ACHN (cell line): ENCODE measurements around the gene CD63.

Source experiments
- DNase-seq: peaks from one replicate; pipeline ENCODE4 v3.0.0-alpha.2; 2015
- in situ Hi-C: cut with HindIII; loops from 2 replicates; pipeline ENCODE4 v1.10.0; 2017; ENCODE audit warnings: low sequenced_read_pairs, low pct_ligation_motif_present, low pct_unique_long_range_greater_than_20kb

Gene CD63

DNA sequence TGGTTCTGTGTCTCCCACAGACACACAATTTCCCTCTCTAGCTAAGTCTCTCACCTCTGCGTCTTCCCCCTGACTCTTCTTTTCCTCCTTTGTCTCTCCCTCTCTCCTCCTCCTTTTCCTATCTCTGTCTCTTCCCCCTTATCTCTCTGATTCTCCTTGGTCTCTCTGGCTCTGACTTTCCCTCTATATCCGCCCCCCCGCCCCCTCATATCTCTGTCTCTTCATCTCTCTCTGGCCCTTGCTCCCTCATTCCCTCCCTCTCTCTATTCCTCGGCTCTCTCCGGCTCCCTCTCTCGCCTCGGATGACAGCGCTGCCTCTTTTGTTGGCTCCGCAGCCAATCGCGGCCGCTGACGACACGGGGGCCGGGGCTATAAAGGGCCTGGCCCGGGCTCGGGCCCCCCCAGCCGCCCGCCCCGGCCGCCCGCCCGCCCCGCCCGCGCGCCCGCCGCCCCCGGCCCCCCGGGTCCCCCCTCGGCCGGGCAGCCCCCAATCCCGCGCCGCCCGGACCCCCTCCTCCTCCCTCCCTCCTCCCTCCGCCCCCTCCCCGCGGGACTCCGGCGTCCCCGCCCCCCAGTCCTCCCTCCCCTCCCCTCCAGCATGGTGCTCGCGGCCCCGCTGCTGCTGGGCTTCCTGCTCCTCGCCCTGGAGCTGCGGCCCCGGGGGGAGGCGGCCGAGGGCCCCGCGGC, 14.1 kb upstream of the CD63 start, which contains the start of gene GDF11:
Gene GDF11, plus strand, starts transcription at position 404 of the 687 bp plus-strand sequence. Its CDS starts 195 bp downstream, at position 599.
- in situ Hi-C loops = no loop called here
- DNase-seq = peak; percentile 89

DNA sequence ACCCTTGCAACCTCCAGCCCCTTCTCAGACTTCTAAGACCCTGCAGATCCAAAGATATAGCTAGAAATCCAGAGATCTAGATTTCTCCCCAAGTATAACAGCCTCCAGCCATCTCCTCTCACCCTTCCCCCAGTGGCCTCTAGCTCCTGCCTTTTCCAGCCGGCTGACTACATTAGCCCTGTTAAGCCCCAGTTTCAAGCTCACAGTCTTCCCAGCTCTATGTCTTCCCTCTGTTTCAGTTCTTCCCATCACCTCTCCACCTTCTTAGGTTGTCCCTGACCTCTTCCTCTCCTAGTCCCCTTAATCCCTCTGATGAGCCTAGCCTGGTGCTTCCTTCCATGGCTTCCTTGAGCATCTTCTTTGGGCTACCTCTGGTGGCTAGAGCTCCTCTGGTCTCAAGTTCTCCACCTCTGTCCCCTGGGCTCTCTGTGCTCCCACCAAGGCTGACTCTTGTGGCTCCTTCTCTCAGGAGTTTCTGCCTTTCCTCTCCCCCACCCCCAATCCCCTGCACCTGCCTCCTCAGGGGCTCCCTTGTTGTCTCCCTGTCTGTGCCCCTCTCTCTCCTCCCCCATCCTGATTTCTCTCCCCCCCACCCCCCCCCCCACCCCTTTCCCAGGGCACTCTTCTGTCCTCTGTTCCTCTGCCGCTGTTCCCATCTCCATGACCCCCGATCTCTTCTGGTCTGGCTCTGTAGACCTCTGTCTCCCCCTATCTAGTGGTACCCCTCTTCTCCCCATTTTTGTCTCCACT, 13.3 kb upstream of the CD63 start:
- no peak for DNase-seq
- in situ Hi-C loops = no loop called here

DNA sequence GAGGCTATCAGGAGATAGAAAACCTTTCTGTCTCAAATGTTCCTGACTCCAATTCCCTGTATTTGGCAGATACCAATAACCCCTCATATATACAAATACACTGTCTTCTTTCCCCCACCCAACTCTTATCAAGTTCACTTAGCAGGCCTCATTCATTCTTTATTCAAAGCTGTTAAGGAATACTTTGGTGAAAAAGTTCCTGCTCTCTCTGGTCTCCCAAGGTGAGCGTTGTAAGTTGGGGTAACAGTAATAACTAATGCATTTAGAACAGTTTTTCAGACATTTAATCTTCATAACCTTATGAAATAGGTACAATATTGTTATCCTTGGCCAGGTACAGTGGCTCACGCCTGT, 10.2 kb upstream of the CD63 start:
- DNase-seq = no peak
- in situ Hi-C loops = no loop called here

DNA sequence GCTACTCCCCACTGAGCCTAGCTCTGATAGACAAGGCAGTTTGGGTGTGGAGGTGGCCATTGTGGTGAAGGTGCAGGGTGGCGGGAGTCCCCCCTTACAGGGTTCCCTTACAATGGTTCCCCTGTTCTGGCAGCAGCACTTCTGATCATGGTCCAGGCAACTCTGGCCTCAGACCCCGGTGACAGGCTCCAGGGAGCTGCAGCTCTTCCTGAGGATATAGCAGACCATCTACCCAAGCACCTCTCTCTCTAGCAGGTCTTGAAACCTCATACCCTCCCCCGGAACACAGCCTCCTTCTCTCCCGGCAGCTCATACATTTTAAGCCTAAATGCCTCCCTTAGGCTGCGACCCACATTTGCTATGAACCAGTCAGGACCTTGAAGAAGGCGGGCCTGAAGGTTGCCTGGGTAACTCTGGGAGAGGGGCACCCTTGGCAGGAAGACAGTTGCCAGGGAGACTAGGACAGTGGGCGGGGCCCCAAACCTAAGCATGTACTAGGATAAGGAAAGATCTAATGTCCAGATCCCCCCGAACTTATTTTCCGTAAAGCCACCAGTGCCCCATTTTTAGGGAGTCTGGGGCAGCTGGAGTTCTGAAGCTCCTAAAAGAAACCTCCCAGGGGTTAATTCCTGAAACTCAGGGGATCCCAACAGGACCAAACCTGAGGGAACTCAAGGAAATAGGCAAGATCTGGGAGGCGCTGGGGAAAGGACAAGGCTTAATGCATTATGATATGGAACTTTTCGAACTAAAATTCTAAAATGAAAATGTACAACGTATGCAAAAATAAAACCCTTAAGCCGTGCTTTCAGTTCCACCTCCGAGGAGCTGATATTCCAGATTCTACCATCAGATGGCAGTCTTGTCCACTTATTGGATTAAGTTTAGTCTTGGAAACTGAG, 9.6 kb upstream of the CD63 start:
- peak; percentile 94 for DNase-seq
- in situ Hi-C loops = no loop called here

DNA sequence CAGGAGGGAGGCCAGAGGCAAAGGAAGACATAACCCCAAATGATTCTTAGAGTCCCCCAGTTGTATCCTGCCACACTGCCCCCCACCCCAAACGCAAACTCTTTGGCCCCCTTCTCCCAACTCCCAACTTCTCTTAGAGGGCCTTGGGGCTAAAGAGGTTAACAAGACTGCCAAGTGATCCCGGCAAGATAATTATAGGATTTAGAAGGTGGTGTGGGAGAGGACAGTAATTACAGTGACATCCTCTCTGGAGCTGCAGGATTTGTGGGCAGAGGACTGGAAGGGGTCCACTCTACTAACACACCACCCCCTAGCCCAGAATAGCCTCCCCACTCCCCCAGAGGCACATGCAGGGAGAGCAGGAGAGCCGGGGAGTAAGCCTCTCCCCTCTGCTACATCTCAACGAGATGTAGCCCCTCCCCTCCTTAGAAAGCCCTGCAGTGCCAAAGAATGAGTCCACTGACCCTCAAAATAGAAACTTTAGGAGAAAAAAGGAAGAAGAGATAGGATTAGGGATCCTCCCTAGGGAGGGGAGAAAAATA, 8.8 kb upstream of the CD63 start:
- in situ Hi-C loops = no loop called here
- no peak for DNase-seq

DNA sequence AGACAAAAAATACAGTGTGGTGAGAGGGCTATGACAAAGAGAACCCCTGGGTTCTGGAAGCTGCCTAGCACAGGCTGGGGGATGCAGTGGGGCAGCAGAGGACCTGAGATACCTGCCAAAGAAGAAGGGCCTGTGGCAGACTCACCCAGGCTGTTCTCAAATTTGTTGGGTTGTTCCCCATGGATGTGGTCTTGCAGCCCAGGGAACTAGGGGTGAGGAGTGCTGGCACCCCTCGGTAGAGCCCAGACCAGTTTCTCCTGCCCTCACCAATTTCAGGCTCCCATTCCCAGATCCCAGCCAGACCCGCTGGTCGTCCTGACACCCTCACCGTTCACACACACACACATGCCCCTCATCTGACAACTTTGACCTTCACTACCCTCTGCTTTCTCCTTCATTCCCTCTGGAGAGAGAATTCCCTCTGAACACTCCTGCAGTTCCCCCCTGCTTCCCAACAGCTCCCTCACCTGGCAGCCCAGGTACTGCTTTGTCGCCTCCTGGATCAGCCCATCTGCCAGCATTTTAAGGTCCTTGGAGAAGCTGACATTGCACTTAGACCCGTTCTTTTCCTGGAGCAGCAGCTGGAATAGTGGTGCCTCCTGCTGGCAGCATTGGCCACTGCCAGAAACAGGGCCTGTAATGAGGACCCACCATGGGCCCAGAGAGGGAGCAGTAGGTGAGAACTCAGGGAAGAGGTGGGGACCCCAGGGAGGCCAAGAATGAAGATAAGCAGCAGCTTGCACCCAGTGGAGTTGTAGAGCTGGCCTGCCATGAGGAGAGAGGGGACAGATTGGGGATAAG, 8.2 kb upstream of the CD63 start:
- peak; percentile 87 for DNase-seq
- in situ Hi-C loops = no loop called here

GRCh38 chr12:55736076-55736475, 7.3 kb upstream of the CD63 start:
- in situ Hi-C loops = no loop called here
- DNase-seq = no peak

- no peak for DNase-seq
- in situ Hi-C loops = no loop called here
These were observed 5.8 kb upstream of the CD63 start for GRCh38 chr12:55734595-55734994.

DNA sequence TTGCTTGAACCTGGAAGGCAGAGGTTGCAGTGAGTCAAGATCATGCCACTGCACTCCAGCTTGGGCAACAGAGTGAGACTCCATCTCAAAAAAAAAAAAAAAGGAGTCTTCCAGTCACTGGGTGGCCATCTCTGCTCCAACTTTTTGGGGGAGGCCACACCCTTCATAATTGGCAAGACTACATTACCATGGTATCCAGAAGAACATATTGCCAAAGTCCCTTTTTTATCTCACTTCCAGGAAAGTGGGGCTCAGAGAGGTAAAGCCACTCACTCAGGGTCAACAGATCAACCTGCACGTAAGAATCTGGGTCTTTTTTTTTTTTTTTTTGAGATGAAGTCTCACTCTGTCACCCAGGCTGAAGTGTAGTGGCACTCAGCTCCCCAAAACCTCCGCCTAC, 5.0 kb upstream of the CD63 start:
- no peak for DNase-seq
- in situ Hi-C loops = no loop called here

DNA sequence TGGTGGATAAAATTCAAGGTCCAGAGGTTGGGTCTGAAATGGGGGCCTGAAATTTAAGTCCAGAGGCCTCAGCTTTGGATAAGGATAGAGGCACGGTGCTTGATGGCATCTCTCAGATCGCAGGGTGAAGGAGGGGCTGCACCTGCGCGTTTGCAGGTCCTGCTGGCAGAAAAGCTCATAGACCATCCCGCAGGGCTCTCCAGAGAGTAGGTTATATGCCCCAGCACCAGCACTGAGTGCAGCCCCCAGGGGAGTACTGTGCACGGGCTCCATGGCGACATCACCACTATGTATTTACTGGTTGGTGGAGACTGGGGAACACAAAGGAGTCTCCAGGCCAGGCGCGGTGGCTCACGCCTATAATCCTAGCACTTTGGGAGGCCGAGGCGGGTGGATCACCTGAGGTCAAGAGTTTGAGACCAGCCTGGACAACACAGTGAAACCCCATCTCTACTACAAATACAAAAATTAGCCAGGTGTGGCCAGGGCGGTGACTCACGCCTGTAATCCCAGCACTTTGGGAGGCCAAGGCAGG, 4.3 kb upstream of the CD63 start:
- DNase-seq = no peak
- in situ Hi-C loops = no loop called here

DNA sequence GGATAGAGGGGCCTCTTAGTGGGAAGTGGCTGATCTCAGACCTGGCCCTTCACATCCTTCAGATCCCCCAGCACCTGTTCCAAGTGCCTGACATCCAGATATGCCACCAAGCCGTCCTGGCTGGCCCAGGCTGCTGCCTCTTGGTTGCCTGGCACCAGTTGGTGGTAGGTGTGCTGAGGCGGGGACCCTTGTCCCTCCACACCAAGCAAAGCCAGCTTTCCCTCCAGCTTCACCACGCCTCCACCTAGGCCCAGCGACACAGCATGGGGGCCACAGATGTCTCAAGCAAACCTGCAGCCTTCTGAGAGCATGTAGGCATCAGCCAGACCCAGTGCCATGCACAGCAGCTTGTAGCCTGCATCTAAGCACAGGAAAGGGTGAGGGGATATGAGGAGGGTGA, 3.5 kb upstream of the CD63 start:
- in situ Hi-C loops = no loop called here
- DNase-seq = no peak

GRCh38 chr12:55729819-55730818, 1.3 kb upstream of the CD63 start:
- DNase-seq = peak; percentile 78
- in situ Hi-C loops = no loop called here

DNA sequence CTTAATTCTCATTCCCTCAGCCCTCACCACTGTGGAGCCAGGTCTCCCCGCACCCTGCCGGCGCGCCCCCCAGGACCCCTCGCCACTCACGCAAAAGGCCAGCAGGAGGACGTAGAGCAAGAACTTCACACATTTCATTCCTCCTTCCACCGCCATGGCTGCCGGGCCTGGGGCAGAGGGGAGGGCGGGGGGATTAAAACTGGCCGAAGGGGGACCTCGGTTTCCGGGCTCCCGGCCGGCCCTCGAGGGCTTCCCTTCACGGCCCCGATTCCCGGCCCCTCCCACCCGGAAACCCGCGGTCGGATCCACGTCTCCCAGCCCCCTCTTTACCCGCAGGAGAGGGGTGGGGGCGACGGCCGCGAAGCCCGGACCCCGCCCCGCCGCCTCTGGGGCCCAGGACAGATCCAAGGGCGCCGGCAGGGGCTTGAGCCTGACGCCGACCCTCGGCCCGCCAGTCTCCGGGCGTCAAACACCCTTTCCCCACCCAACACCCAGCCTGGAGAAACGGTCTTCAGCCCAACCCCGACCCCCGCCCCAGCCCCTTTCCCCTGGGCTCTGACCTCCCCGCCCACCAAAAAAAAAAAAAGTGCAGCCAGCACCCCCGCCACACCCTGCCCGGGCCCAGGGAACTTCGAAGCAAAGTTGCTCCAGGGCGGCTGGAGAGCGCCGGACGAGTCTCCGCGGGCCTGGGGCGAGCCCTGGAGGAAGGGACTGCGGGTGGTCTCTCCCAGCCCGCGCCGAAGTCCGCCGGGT, 447 bp downstream of the CD63 start:
- DNase-seq = peak; percentile 85
- in situ Hi-C loops = no loop called here

- in situ Hi-C loops = no loop called here
- DNase-seq = peak; percentile 60
These were observed 1.1 kb downstream of the CD63 start for GRCh38 chr12:55727643-55728185.

- DNase-seq = no peak
- in situ Hi-C loops = no loop called here
These were observed 1.8 kb downstream of the CD63 start for GRCh38 chr12:55726971-55727370.

GRCh38 chr12:55725556-55725955, 3.3 kb downstream of the CD63 start:
- no peak for DNase-seq
- in situ Hi-C loops = no loop called here
